ENCODE measurements around the gene SLC12A2.

Gene SLC12A2

GRCh38 chr5:128097224-128097623 is 13.7 kb downstream of the SLC12A2 start:
- DNase-seq (ENCODE audit: low read depth in 2 of 2) = no peak

- DNase-seq (ENCODE audit: low read depth in 2 of 2) = no peak
Measured at GRCh38 chr5:128097781-128098180, 14.2 kb downstream of the SLC12A2 start.

- no peak for DNase-seq (ENCODE audit: low read depth in 2 of 2)
Measured at GRCh38 chr5:128099944-128100343, 16.4 kb downstream of the SLC12A2 start.

- DNase-seq (ENCODE audit: low read depth in 2 of 2) = no peak
Measured at GRCh38 chr5:128100860-128101557, 17.4 kb downstream of the SLC12A2 start.

- no peak for DNase-seq (ENCODE audit: low read depth in 2 of 2)
Measured at GRCh38 chr5:128101676-128102075, 18.1 kb downstream of the SLC12A2 start.

GRCh38 chr5:128105203-128105602 is 21.6 kb downstream of the SLC12A2 start:
- no peak for DNase-seq (ENCODE audit: low read depth in 2 of 2)

- DNase-seq (ENCODE audit: low read depth in 2 of 2) = no peak
Measured at GRCh38 chr5:128109138-128109537, 25.6 kb downstream of the SLC12A2 start.

GRCh38 chr5:128109766-128110165 is 26.2 kb downstream of the SLC12A2 start:
- no peak for DNase-seq (ENCODE audit: low read depth in 2 of 2)

GRCh38 chr5:128111818-128112448 is 28.4 kb downstream of the SLC12A2 start:
- DNase-seq (ENCODE audit: low read depth in 2 of 2) = no peak

- DNase-seq (ENCODE audit: low read depth in 2 of 2) = no peak
Measured at GRCh38 chr5:128116445-128116844, 32.9 kb downstream of the SLC12A2 start.

GRCh38 chr5:128118214-128118613 is 34.6 kb downstream of the SLC12A2 start:
- DNase-seq (ENCODE audit: low read depth in 2 of 2) = no peak

GRCh38 chr5:128121651-128122050 is 38.1 kb downstream of the SLC12A2 start:
- no peak for DNase-seq (ENCODE audit: low read depth in 2 of 2)

GRCh38 chr5:128123936-128124335 is 40.4 kb downstream of the SLC12A2 start:
- no peak for DNase-seq (ENCODE audit: low read depth in 2 of 2)

GRCh38 chr5:128126241-128126640 is 42.7 kb downstream of the SLC12A2 start:
- no peak for DNase-seq (ENCODE audit: low read depth in 2 of 2)

GRCh38 chr5:128132499-128132898 is 48.9 kb downstream of the SLC12A2 start:
- no peak for DNase-seq (ENCODE audit: low read depth in 2 of 2)

- no peak for DNase-seq (ENCODE audit: low read depth in 2 of 2)
Measured at GRCh38 chr5:128135286-128135685, 51.7 kb downstream of the SLC12A2 start.

- no peak for DNase-seq (ENCODE audit: low read depth in 2 of 2)
Measured at GRCh38 chr5:128143911-128144310, 60.3 kb downstream of the SLC12A2 start.

- no peak for DNase-seq (ENCODE audit: low read depth in 2 of 2)
Measured at GRCh38 chr5:128144491-128144890, 60.9 kb downstream of the SLC12A2 start.

- DNase-seq (ENCODE audit: low read depth in 2 of 2) = no peak
Measured at GRCh38 chr5:128146671-128147070, 63.1 kb downstream of the SLC12A2 start.

GRCh38 chr5:128154943-128155342 is 71.4 kb downstream of the SLC12A2 start:
- no peak for DNase-seq (ENCODE audit: low read depth in 2 of 2)

GRCh38 chr5:128155776-128156175 is 72.2 kb downstream of the SLC12A2 start:
- DNase-seq (ENCODE audit: low read depth in 2 of 2) = no peak

- no peak for DNase-seq (ENCODE audit: low read depth in 2 of 2)
Measured at GRCh38 chr5:128156521-128156920, 73.0 kb downstream of the SLC12A2 start.

GRCh38 chr5:128158342-128158741 is 74.8 kb downstream of the SLC12A2 start:
- DNase-seq (ENCODE audit: low read depth in 2 of 2) = no peak

GRCh38 chr5:128163991-128164390 is 80.4 kb downstream of the SLC12A2 start:
- DNase-seq (ENCODE audit: low read depth in 2 of 2) = no peak
